HepG2 (cell line): ENCODE results near the gene KIF9.

Source experiments
- MTA3 ChIP-seq: sonication (generic); formaldehyde crosslinking; IDR thresholded peaks from 2 replicates; pipeline ENCODE4 v1.4.0; 2020; ENCODE audit warnings: missing genetic modification reagents
- RELA ChIP-seq: sonication (generic); formaldehyde crosslinking; IDR thresholded peaks from 2 replicates; pipeline ENCODE4 v1.4.0; 2020; ENCODE audit warnings: missing genetic modification reagents

DNA sequence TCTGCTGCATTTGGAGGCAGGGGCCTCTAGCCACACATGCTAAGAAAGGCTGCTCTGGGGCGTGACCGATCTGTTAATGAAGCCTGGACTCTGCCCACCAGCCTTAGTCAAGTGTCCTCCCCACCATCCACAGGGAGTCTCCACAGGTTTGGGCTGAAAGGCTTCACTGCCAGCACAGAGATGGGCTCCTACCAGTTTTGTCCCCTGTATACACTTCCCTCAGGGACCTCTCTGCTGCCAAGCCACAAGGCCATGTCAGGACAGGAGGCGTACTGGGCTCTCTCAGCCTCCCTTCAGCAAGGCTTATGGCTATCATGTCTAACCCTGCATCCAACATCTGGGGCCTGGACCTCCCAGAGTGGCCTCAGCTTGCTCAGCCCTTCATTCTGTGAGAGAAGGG is 23.5 kb downstream of the KIF9 start:
- TF ChIP-seq RELA (no peak), MTA3 (CRISPR knock-in tag) (no peak)
